ENCODE measurements around the gene NFILZ. TPM values are rescaled to one million over a fixed set of nuclear protein-coding genes. Genes with fewer than 3 reads are reported as not detected.
A peak's percentile ranks its signal among the peaks of the same experiment; 100 is the strongest.

Gene NFILZ
- total and polyA plus RNA-seq, 5 donors from 2014 or later, result not detected

DNA sequence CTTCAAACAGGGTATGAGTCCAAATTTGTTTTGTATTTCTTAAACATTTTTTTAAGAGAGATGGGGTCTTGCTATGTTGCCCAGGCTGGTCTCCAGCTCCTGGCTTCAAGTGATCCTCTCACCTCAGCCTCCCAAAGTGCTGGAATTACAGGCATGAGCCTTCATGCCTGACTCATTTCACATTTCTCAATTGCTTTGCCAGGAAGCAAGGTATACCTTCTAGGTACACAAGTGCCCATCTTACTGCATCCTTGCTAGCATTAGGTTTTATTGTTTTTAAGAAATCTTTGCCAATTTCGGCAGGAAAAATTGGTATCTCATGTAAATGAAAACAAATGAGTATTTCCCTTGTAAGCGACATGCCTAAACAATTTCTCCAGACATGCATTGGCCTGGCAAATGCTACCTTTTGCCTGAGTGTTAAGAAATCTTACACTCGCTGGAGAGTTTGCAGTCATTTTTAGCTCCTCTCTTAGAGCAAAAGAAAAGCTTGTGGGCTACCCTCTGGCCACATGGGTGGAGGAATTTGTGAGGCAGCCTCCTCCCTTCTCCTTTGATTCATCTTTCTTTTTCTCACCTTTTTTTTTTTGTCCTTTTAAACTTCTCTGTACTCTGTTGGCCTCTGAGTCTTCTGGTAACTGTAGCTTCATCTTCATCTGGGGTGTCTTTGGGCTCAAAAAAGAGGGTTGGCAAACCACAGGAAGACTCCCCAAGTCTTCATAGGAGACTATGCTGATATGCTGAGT is 35.2 kb downstream of the NFILZ start:
- Mint-ChIP-seq H3K36me3 (peaks cover 4% of the 10 kb centered on the region), H3K9me3 (no peaks in the 10 kb centered on the region), H3K4me1 (peaks cover 0 to 22% (median 5%) of the 10 kb centered on the region in 4 donors), H3K27ac (peak overlapping the region in 1 of 3 donors; percentile 31), H3K27me3 (peaks cover 5% of the 10 kb centered on the region), H3K4me3 (no peak overlapping the region)
- Histone ChIP-seq H3K36me3 (ENCODE audit: control insufficient read depth, insufficient read depth, low read length) (no peaks in the 10 kb centered on the region), H3K27me3 (ENCODE audit: control insufficient read depth, insufficient read depth, low read length) (no peaks in the 10 kb centered on the region), H3K4me3 (ENCODE audit: low read depth, low read length) (no peak overlapping the region), H3K4me1 (ENCODE audit: control insufficient read depth, insufficient read depth, low read length, poor library complexity, severe bottlenecking) (peaks cover 14% of the 10 kb centered on the region), H3K27ac (ENCODE audit: insufficient read depth, low read length, poor library complexity, severe bottlenecking) (no peak overlapping the region), H3K9me3 (ENCODE audit: control insufficient read depth in 2 of 2, low read length in 2 of 2) (no peaks in the 10 kb centered on the region)
- ATAC-seq (ENCODE audit: low read depth in 2 of 2) (no peak), DNase-seq (no peak)

DNA sequence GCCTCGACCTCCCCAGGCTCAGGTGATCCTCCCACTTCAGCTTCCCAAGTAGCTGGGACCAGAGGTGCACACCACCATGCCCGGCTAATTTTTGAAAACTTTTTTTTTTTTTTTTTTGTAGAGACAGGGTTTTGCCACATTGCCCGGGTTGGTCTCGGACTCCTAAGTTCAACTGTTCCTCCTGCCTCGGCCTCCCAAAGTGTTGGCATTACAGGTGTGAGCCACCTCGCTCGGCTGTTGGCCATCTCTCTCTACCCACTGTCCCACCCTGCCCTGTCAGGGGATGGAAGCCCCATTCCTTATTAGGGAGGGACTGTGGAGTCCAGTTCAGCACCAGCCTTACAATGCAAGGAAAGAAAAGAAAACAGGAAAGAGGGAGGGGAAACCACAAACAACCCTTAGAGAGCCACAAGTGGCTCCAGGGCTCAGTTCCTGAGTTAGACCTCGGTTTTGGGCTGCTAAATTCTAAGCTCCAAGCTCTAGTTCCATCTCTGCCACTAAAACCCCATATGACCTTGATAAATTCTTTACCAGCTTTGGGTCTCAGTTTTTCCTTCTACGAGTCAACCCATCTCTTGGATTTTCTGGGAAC is 36.5 kb downstream of the NFILZ start:
- DNase-seq (no peak), ATAC-seq (ENCODE audit: low read depth in 2 of 2) (no peak)
- Histone ChIP-seq H3K9me3 (ENCODE audit: control insufficient read depth in 2 of 2, low read length in 2 of 2) (no peaks in the 10 kb centered on the region), H3K4me1 (ENCODE audit: control insufficient read depth, insufficient read depth, low read length, poor library complexity, severe bottlenecking) (peaks cover 17% of the 10 kb centered on the region), H3K27ac (ENCODE audit: insufficient read depth, low read length, poor library complexity, severe bottlenecking) (no peak overlapping the region), H3K27me3 (ENCODE audit: control insufficient read depth, insufficient read depth, low read length) (no peaks in the 10 kb centered on the region), H3K36me3 (ENCODE audit: control insufficient read depth, insufficient read depth, low read length) (no peaks in the 10 kb centered on the region), H3K4me3 (ENCODE audit: low read depth, low read length) (no peak overlapping the region)
- peaks cover 4% of the 10 kb centered on the region for H3K36me3 Mint-ChIP-seq
- peaks cover 8% of the 10 kb centered on the region for H3K27me3 Mint-ChIP-seq
- peaks cover 0 to 32% (median 8%) of the 10 kb centered on the region in 4 donors for H3K4me1 Mint-ChIP-seq
- no peak overlapping the region for H3K4me3 Mint-ChIP-seq
- no peak overlapping the region for H3K27ac Mint-ChIP-seq
- H3K9me3 Mint-ChIP-seq, result no peaks in the 10 kb centered on the region

DNA sequence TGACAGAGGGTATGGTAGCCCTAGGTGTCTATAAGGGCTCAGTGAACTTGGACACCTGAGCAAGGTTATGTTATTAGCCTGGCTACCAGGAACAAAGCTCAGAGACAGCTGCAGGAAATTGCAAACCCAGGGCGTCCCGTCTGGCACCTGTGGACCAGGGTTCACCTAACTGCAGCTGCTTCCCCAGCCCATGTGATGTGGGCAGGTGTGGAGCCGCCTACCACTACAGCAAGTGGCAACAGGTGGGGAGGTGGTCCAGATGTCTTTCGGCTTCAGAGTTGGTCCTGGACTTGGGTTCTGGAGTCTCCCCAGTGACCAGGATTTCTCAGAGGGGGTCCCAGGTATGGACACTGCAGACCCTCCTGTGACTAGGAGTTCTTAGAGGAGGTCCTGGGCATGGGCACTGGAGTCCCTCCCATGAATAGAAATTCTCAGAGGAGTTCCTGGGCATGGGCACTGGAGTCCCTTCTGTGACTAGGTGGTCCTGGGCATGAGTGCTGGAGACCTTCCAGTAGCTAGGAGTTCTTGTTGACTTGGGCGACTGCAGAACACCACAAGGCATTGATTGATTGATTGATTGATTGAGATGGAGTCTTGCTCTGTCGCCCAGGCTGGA is 43.0 kb downstream of the NFILZ start:
- H3K4me1 Mint-ChIP-seq, result peaks cover 0 to 10% (median 7%) of the 10 kb centered on the region in 4 donors
- no peak overlapping the region for H3K4me3 Mint-ChIP-seq
- peaks cover 2% of the 10 kb centered on the region for H3K36me3 Mint-ChIP-seq
- Histone ChIP-seq H3K36me3 (ENCODE audit: control insufficient read depth, insufficient read depth, low read length) (no peaks in the 10 kb centered on the region), H3K4me3 (ENCODE audit: low read depth, low read length) (no peak overlapping the region), H3K27ac (ENCODE audit: insufficient read depth, low read length, poor library complexity, severe bottlenecking) (no peak overlapping the region), H3K27me3 (ENCODE audit: control insufficient read depth, insufficient read depth, low read length) (no peaks in the 10 kb centered on the region), H3K9me3 (ENCODE audit: control insufficient read depth in 2 of 2, low read length in 2 of 2) (no peaks in the 10 kb centered on the region), H3K4me1 (ENCODE audit: control insufficient read depth, insufficient read depth, low read length, poor library complexity, severe bottlenecking) (peaks cover 3% of the 10 kb centered on the region)
- DNase-seq (no peak), ATAC-seq (ENCODE audit: low read depth in 2 of 2) (no peak)
- no peak overlapping the region for H3K27ac Mint-ChIP-seq
- peaks cover 0 to 8% (median 0%) of the 10 kb centered on the region in 7 donors for H3K9me3 Mint-ChIP-seq
- peaks cover 29% of the 10 kb centered on the region for H3K27me3 Mint-ChIP-seq

DNA sequence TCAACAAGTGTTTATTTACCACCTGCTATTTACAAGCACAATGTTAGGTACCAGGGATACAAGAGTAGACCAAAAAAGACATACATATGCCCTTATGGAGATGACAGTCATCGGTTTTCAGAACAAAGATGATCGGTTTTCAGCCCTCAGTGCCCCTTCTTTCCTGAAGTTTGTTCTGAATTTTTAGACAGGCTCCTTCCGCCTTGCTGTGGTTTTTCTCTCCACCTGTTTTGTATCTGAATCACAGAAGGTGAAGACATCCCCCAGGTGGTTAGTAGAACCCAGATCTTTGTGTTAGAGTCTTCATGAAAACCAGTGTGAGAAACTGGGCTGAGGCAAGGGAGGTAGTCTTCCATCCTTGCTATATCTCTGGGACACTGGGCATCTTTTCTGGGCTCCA is 44.6 kb downstream of the NFILZ start:
- Histone ChIP-seq H3K9me3 (ENCODE audit: control insufficient read depth in 2 of 2, low read length in 2 of 2) (no peaks in the 10 kb centered on the region), H3K27ac (ENCODE audit: insufficient read depth, low read length, poor library complexity, severe bottlenecking) (no peak overlapping the region), H3K4me1 (ENCODE audit: control insufficient read depth, insufficient read depth, low read length, poor library complexity, severe bottlenecking) (peaks cover 3% of the 10 kb centered on the region), H3K27me3 (ENCODE audit: control insufficient read depth, insufficient read depth, low read length) (no peaks in the 10 kb centered on the region), H3K36me3 (ENCODE audit: control insufficient read depth, insufficient read depth, low read length) (no peaks in the 10 kb centered on the region), H3K4me3 (ENCODE audit: low read depth, low read length) (no peak overlapping the region)
- H3K4me1 Mint-ChIP-seq, result peaks cover 0 to 10% (median 7%) of the 10 kb centered on the region in 4 donors
- H3K9me3 Mint-ChIP-seq, result peaks cover 0 to 10% (median 1%) of the 10 kb centered on the region in 7 donors
- DNase-seq (no peak), ATAC-seq (ENCODE audit: low read depth in 2 of 2) (no peak)
- peaks cover 24% of the 10 kb centered on the region for H3K27me3 Mint-ChIP-seq
- no peak overlapping the region for H3K27ac Mint-ChIP-seq
- H3K36me3 Mint-ChIP-seq, result no peaks in the 10 kb centered on the region
- H3K4me3 Mint-ChIP-seq, result no peak overlapping the region

DNA sequence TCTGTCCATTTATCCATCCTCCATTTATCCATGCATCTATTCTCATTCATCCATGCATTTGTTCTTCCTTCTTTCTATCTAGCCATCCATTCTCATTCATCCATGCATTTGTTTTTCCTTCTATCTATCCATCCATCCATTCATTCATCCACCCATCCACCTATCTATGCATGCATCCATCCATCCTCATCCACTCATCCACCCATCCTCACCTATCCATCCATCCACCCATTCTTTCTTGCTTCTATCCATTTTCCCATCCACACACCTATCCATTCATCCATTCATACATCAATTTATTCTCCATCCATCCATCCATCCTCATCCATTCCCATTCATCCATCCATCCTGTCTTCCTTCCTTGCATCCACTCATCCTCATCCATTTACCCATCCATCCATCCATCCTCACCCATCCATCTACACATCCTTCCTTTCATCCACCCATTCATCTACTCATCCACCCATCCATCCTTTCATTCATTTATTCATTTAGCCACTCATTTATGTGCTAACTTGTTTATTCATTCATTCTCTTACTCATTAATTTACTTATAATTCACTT is 47.9 kb downstream of the NFILZ start:
- H3K4me3 ChIP-seq (ENCODE audit: low read depth, low read length), result no peak overlapping the region
- no peak overlapping the region for H3K27ac ChIP-seq (ENCODE audit: insufficient read depth, low read length, poor library complexity, severe bottlenecking)
- H3K27me3 ChIP-seq (ENCODE audit: control insufficient read depth, insufficient read depth, low read length), result no peaks in the 10 kb centered on the region
- no peaks in the 10 kb centered on the region for H3K4me1 ChIP-seq (ENCODE audit: control insufficient read depth, insufficient read depth, low read length, poor library complexity, severe bottlenecking)
- H3K27me3 Mint-ChIP-seq, result peaks cover 15% of the 10 kb centered on the region
- H3K9me3 ChIP-seq (ENCODE audit: control insufficient read depth in 2 of 2, low read length in 2 of 2), result no peaks in the 10 kb centered on the region
- no peaks in the 10 kb centered on the region for H3K36me3 ChIP-seq (ENCODE audit: control insufficient read depth, insufficient read depth, low read length)
- peaks cover 0 to 10% (median 3%) of the 10 kb centered on the region in 7 donors for H3K9me3 Mint-ChIP-seq
- no peak for ATAC-seq (ENCODE audit: low read depth in 2 of 2)
- no peak overlapping the region for H3K27ac Mint-ChIP-seq
- no peaks in the 10 kb centered on the region for H3K36me3 Mint-ChIP-seq
- peaks cover 0 to 5% (median 2%) of the 10 kb centered on the region in 4 donors for H3K4me1 Mint-ChIP-seq
- DNase-seq, result no peak
- H3K4me3 Mint-ChIP-seq, result no peak overlapping the region

Other genes starting within 250 kb of the NFILZ start
- 102 TPM for gene RAB11B, start 240.3 kb upstream of the NFILZ start, total RNA-seq
- gene RAB11B, start 240.3 kb upstream of the NFILZ start, polyA plus RNA-seq, result 10 to 100 TPM; 50.2 to 62.0 (median 51.6) TPM
- 42.2 TPM for gene MARCHF2, start 217.3 kb upstream of the NFILZ start, total RNA-seq
- gene MARCHF2, start 217.3 kb upstream of the NFILZ start, polyA plus RNA-seq, result 10 to 100 TPM; 34.3 to 58.4 (median 52.9) TPM
- gene HNRNPM, start 185.7 kb upstream of the NFILZ start, total RNA-seq, result 263 TPM
- gene HNRNPM, start 185.7 kb upstream of the NFILZ start, polyA plus RNA-seq, result 100 to 1,000 TPM; 161 to 221 (median 184) TPM
- gene PRAM1, start 128.0 kb upstream of the NFILZ start, total RNA-seq, result 3.7 TPM
- gene PRAM1, start 128.0 kb upstream of the NFILZ start, polyA plus RNA-seq, result under 1 TPM in 2 of 4 donors, not detected in 2; 0.06 to 0.21 TPM
- 35.1 TPM for gene ZNF414, start 116.5 kb upstream of the NFILZ start, total RNA-seq
- gene ZNF414, start 116.5 kb upstream of the NFILZ start, polyA plus RNA-seq, result 10 to 100 TPM in 3 of 4 donors, 1 to 10 TPM in 1; 9.7 to 15.0 (median 12.6) TPM
- 289 TPM for gene MYO1F, start 53.2 kb upstream of the NFILZ start, total RNA-seq
- gene MYO1F, start 53.2 kb upstream of the NFILZ start, polyA plus RNA-seq, result 10 to 100 TPM; 45.3 to 79.3 (median 61.5) TPM
- gene ADAMTS10, start 19.9 kb upstream of the NFILZ start, total RNA-seq, result 17.9 TPM
- 1 to 10 TPM in 1 of 4 donors, under 1 TPM in 3; 0.42 to 1.2 (median 0.52) TPM for gene ADAMTS10, start 19.9 kb upstream of the NFILZ start, polyA plus RNA-seq
- not detected for gene ACTL9, start 68.2 kb downstream of the NFILZ start, total RNA-seq
- not detected for gene ACTL9, start 68.2 kb downstream of the NFILZ start, polyA plus RNA-seq
- gene OR2Z1, start 91.0 kb downstream of the NFILZ start, total RNA-seq, result not detected
- gene OR2Z1, start 91.0 kb downstream of the NFILZ start, polyA plus RNA-seq, result not detected
- 22.9 TPM for gene ZNF558, start 201.7 kb downstream of the NFILZ start, total RNA-seq
- 10 to 100 TPM in 1 of 4 donors, 1 to 10 TPM in 3; 6.1 to 11.2 (median 6.7) TPM for gene ZNF558, start 201.7 kb downstream of the NFILZ start, polyA plus RNA-seq
- not detected for gene MBD3L1, start 201.7 kb downstream of the NFILZ start, total RNA-seq
- not detected for gene MBD3L1, start 201.7 kb downstream of the NFILZ start, polyA plus RNA-seq